IMR-90 (cell line): Measurements from ENCODE around the gene ST6GALNAC3. TPM values are rescaled to one million over a fixed set of nuclear protein-coding genes. Genes with fewer than 3 reads are reported as not detected.
"Not testable (repeated sequence)": the region's sequence is repeated elsewhere in the genome, so short reads cannot be mapped to it uniquely, and the experiment has no call there.

Experiments
- ATAC-seq: fragments of 200-7000 bp; cut with Tn5 transposase; 2 replicates; pipeline ENCODE4 v1.9.1; 2020; ENCODE audit warnings: low read depth, mild to moderate bottlenecking, moderate library complexity
- BruUV-seq: library from RNA; stranded (reverse); fragments of 400-500 nt; replicated peaks from 2 replicates; lab custom pipeline; 2021; lab: Mats Ljungman, UMichigan
- CTCF ChIA-PET: fragments of 300-600 bp; formaldehyde crosslinking; extraction: SDS; loops from one replicate; lab custom pipeline; 2021; ENCODE audit warnings: antibody characterized with exemption; lab: Yijun Ruan, JAX
- POLR2A ChIA-PET: fragments of 300-600 bp; sonication (Branson Sonifier 250); formaldehyde crosslinking; loops from one replicate; lab custom pipeline; 2022; ENCODE audit warnings: antibody characterized with exemption; ENCODE audit not compliant: unreplicated experiment; lab: Charles Lee
- DNase-seq: peaks from one replicate; pipeline ENCODE4 v3.0.0; 2013
- H2AFZ ChIP-seq: replicated peaks from 2 replicates; pipeline ENCODE3; 2013; ENCODE audit warnings: low read length, mild to moderate bottlenecking; ENCODE audit not compliant: poor library complexity
- H2AK5ac ChIP-seq: 2 replicates; pipeline ENCODE4 v1.6.1; 2013; ENCODE audit warnings: low read depth, low read length, inconsistent platforms
- H2AK9ac ChIP-seq: replicated peaks from 2 replicates; pipeline ENCODE3; 2013; ENCODE audit warnings: mild to moderate bottlenecking, low read depth, low read length, moderate library complexity; ENCODE audit not compliant: poor library complexity
- H2BK120ac ChIP-seq: 2 replicates; pipeline ENCODE4 v1.6.1; 2013; ENCODE audit warnings: low read depth, low read length, inconsistent platforms
- H2BK15ac ChIP-seq: 3 replicates; pipeline ENCODE4 v1.6.1; 2013; ENCODE audit warnings: low read depth, low read length, inconsistent platforms
- H2BK20ac ChIP-seq: 2 replicates; pipeline ENCODE4 v1.6.1; 2013; ENCODE audit warnings: low read depth, mild to moderate bottlenecking, inconsistent platforms, low read length, moderate library complexity
- H2BK5ac ChIP-seq: 2 replicates; pipeline ENCODE4 v1.6.1; 2013; ENCODE audit warnings: mild to moderate bottlenecking, low read depth, low read length, inconsistent platforms; ENCODE audit not compliant: poor library complexity, severe bottlenecking
- H3K14ac ChIP-seq: replicated peaks from 2 replicates; pipeline ENCODE4 v1.6.1; 2013; ENCODE audit warnings: low read depth, low read length, inconsistent platforms
- H3K18ac ChIP-seq: 2 replicates; pipeline ENCODE4 v1.6.1; 2013; ENCODE audit warnings: low read depth, low read length, control low read depth
- H3K23ac ChIP-seq: 2 replicates; pipeline ENCODE4 v1.6.1; 2013; ENCODE audit warnings: low read depth, low read length, inconsistent platforms
- H3K27ac ChIP-seq: 2 replicates; pipeline ENCODE4 v1.5.1; 2013; ENCODE audit warnings: mild to moderate bottlenecking, control low read depth, low read length; ENCODE audit not compliant: insufficient read depth
- H3K27me3 ChIP-seq: 2 replicates; pipeline ENCODE4 v1.6.1; 2013; ENCODE audit warnings: low read length; ENCODE audit not compliant: control insufficient read depth, insufficient read depth
- H3K36me3 ChIP-seq: 2 replicates; pipeline ENCODE4 v1.6.1; 2013; ENCODE audit warnings: low read length, mixed read lengths; ENCODE audit not compliant: control insufficient read depth, insufficient read depth
- H3K4ac ChIP-seq: 2 replicates; pipeline ENCODE4 v1.6.1; 2013; ENCODE audit warnings: low read depth, low read length, inconsistent platforms
- H3K4me1 ChIP-seq: 2 replicates; pipeline ENCODE4 v1.6.1; 2013; ENCODE audit warnings: low read length, mixed read lengths; ENCODE audit not compliant: control insufficient read depth, insufficient read depth
- H3K4me2 ChIP-seq: 2 replicates; pipeline ENCODE4 v1.6.1; 2013; ENCODE audit warnings: low read depth, mild to moderate bottlenecking, control low read depth, low read length, moderate library complexity
- H3K4me3 ChIP-seq: 2 replicates; pipeline ENCODE4 v1.5.1; 2013; ENCODE audit warnings: low read depth, mild to moderate bottlenecking, control low read depth, low read length, moderate library complexity; ENCODE audit not compliant: insufficient read depth
- H3K56ac ChIP-seq: 2 replicates; pipeline ENCODE4 v1.6.1; 2013; ENCODE audit warnings: low read length, inconsistent platforms; ENCODE audit not compliant: insufficient read depth; ENCODE audit errors: extremely low read depth
- H3K79me1 ChIP-seq, 2 experiments: 2 replicates each; pipeline ENCODE4 v1.6.1; 2013; ENCODE audit warnings: low read length in 2 of 2, inconsistent platforms in 1 of 2, low read depth in 1 of 2
- H3K9ac ChIP-seq: 2 replicates; pipeline ENCODE4 v1.6.1; 2013; ENCODE audit warnings: low read depth, low read length, control low read depth
- H3K9me1 ChIP-seq: 2 replicates; pipeline ENCODE4 v1.6.1; 2013; ENCODE audit warnings: low read length, inconsistent platforms; ENCODE audit not compliant: insufficient read depth
- H3K9me3 ChIP-seq: 2 replicates; pipeline ENCODE4 v1.6.1; 2013; ENCODE audit warnings: low read length; ENCODE audit not compliant: control insufficient read depth, insufficient read depth
- H4K20me1 ChIP-seq: 2 replicates; pipeline ENCODE4 v1.6.1; 2013; ENCODE audit warnings: low read length, inconsistent platforms; ENCODE audit not compliant: insufficient read depth
- H4K5ac ChIP-seq: 2 replicates; pipeline ENCODE4 v1.6.1; 2013; ENCODE audit warnings: mild to moderate bottlenecking, low read depth, low read length, control low read depth
- H4K8ac ChIP-seq, 2 experiments: 2 replicates each; pipeline ENCODE4 v1.6.1; 2013; ENCODE audit warnings: low read depth in 2 of 2, low read length in 2 of 2, control low read depth in 1 of 2, inconsistent platforms in 1 of 2
- H4K91ac ChIP-seq: 2 replicates; pipeline ENCODE4 v1.6.1; 2013; ENCODE audit warnings: low read depth, low read length, inconsistent platforms; ENCODE audit not compliant: insufficient read depth
- WGBS, 2 experiments: methylation state at CpG; one replicate each; pipeline versions ENCODE4 v1.1.5 to v1.1.7; 2013; ENCODE audit warnings: missing lambda C conversion rate in 2 of 2; ENCODE audit not compliant: insufficient read length in 1 of 2; ENCODE audit errors: extremely low coverage in 2 of 2; 5-methylcytosine and 5-hydroxymethylcytosine counted together
- dilution Hi-C: fragments of 300-500 bp; cut with HindIII; formaldehyde crosslinking; loops from one replicate; pipeline ENCODE4 v1.14.3; 2018; ENCODE audit warnings: low sequenced_read_pairs; ENCODE audit not compliant: unreplicated experiment
- in situ Hi-C: fragments of 300-500 bp; cut with MboI; formaldehyde crosslinking; loops from 3 replicates; pipeline ENCODE4 v1.14.3; 2019; ENCODE audit warnings: low sequenced_read_pairs, inconsistent platforms, mixed read lengths
- intact Hi-C: fragments of 100-400 bp; cut with micrococcal nuclease; formaldehyde crosslinking; loops from 2 replicates; pipeline ENCODE4 v1.10.0; 2022
- polyA plus RNA-seq, 3 experiments: library from polyadenylated mRNA; depleted of rRNA; stranded (reverse); fragments of >200 nt; gene quantifications; 2 replicates each; pipeline ENCODE4 v1.2.3, GENCODE V29; 2012; ENCODE audit warnings: low replicate concordance in 1 of 3
- total RNA-seq: library from RNA; depleted of rRNA; stranded (reverse); fragments of >200 nt; gene quantifications from 2 replicates; pipeline ENCODE4 v1.2.3, GENCODE V29; 2012

The ST6GALNAC3 gene
- total and polyA plus RNA-seq, 2 of the 4 experiments (the other 2 are of a cell fraction): 0.65 to 1.3 TPM

DNA sequence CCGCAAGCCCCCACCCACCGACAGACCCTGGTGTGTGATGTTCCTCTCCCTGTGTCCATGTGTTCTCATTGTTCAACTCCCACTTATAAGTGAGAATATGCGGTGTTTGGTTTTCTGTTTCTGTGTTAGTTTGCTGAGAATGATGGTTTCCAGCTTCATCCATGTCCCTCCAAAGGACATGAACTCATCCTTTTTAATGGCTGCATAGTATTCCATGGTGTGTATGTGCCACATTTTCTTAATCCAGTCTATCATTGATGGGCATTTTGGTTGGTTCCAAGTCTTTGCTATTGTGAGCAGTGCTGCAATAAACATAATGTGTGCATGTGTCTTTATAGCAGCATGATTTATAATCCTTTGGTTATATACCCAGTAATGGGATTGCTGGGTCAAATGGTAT is 24.5 kb upstream of the ST6GALNAC3 start:
- H2BK120ac ChIP-seq, H4K20me1 ChIP-seq, dilution Hi-C loops, in situ Hi-C loops, H3K9me1 ChIP-seq, BruUV-seq, H3K9ac ChIP-seq, H2AFZ ChIP-seq, H3K27ac ChIP-seq, H2AK9ac ChIP-seq, H2BK5ac ChIP-seq, H3K27me3 ChIP-seq, H4K8ac ChIP-seq, H3K79me1 ChIP-seq, POLR2A ChIA-PET, H3K4me1 ChIP-seq, H2BK15ac ChIP-seq, DNase-seq, H3K14ac ChIP-seq, H4K5ac ChIP-seq, ATAC-seq, CTCF ChIA-PET, H3K4me2 ChIP-seq, H3K23ac ChIP-seq, H3K56ac ChIP-seq, H2BK20ac ChIP-seq, intact Hi-C loops, H3K4ac ChIP-seq, H3K36me3 ChIP-seq, H2AK5ac ChIP-seq, H3K4me3 ChIP-seq, H3K18ac ChIP-seq, H4K91ac ChIP-seq, H3K9me3 ChIP-seq: not testable (repeated sequence)
- no CpG with 5 or more reads among the region's 3 CpGs for WGBS, 2 experiments
